GM12891 (cell line): ENCODE measurements around the gene VPS51.

Source experiments
- POLR2A ChIP-seq: IDR thresholded peaks from 2 replicates; pipeline ENCODE4 v1.6.1; 2011; ENCODE audit warnings: low read depth, low read length, control low read depth
- POLR2AphosphoS5 ChIP-seq: IDR thresholded peaks from 2 replicates; pipeline ENCODE4 v1.6.1; 2011; ENCODE audit warnings: low read depth, low read length, control low read depth
- TAF1 ChIP-seq: IDR thresholded peaks from 2 replicates; pipeline ENCODE4 v1.6.1; 2011; ENCODE audit warnings: low read depth, low read length, control low read depth

- no peak for TF ChIP-seq TAF1
- TF ChIP-seq POLR2A, result no peak; the same call in 1 of the 2 replicates
- peak; percentile 52; the same call in 1 of the 2 replicates for TF ChIP-seq POLR2AphosphoS5
These were observed 18.6 kb downstream of the VPS51 start for GRCh38 chr11:65114538-65115171.
